Breast epithelium (tissue), 3 donors: ENCODE data around the gene RAD50.

Experiments
- POLR2A ChIP-seq: fragments of 450-650 bp; IDR thresholded peaks from one replicate; pipeline ENCODE4 v1.6.1; 2016; ENCODE audit warnings: antibody characterized with exemption, mild to moderate bottlenecking, moderate library complexity
- POLR2AphosphoS5 ChIP-seq, 3 donors: sonication (generic); formaldehyde crosslinking; IDR thresholded peaks; one replicate each; pipeline ENCODE4 v1.6.1; 2017; ENCODE audit warnings: antibody characterized with exemption in 3 of 3
- TF ChIP-seq, protein P1 (sequence below), 3 donors: fragments of 450-650 bp; IDR thresholded peaks; one replicate each; pipeline ENCODE4 v1.5.1; 2016 to 2017; ENCODE audit warnings: antibody characterized with exemption in 3 of 3, mild to moderate bottlenecking in 3 of 3, moderate library complexity in 3 of 3

DNA sequence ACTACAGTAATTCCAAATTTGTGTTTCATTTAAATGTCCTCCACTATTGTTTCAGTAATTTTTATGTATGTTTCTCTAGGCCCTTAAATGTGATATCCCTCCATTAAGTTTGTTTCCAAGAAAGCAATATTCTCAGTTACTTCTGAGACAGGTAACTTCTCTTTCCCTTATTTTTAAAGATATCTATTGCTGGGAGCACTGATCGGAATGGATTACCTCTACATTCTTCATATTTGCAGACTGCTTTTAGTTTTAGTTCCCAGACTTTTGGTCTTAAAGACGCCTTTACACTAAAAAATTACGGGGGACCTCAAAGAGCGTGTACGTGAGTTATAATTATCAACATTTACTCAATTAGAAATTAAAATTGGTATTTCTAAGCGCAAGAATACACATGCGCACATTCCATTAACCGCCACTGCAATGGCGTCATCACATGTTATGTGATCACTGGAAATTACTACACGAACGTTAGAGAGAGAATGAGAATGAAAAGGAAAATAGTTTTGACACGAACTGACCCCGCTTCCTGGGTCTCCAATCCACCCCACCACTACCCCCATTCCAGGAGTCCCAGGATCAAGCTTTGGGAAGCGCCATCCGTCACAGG lies 519 bp upstream of the RAD50 start:
- TF ChIP-seq, protein P1, sequence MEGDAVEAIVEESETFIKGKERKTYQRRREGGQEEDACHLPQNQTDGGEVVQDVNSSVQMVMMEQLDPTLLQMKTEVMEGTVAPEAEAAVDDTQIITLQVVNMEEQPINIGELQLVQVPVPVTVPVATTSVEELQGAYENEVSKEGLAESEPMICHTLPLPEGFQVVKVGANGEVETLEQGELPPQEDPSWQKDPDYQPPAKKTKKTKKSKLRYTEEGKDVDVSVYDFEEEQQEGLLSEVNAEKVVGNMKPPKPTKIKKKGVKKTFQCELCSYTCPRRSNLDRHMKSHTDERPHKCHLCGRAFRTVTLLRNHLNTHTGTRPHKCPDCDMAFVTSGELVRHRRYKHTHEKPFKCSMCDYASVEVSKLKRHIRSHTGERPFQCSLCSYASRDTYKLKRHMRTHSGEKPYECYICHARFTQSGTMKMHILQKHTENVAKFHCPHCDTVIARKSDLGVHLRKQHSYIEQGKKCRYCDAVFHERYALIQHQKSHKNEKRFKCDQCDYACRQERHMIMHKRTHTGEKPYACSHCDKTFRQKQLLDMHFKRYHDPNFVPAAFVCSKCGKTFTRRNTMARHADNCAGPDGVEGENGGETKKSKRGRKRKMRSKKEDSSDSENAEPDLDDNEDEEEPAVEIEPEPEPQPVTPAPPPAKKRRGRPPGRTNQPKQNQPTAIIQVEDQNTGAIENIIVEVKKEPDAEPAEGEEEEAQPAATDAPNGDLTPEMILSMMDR (IDR thresholded peaks at IDR 0.05): no peak
- TF ChIP-seq POLR2AphosphoS5 (IDR thresholded peaks at IDR 0.05): no peak
- no peak for TF ChIP-seq POLR2A
